ENCODE measurements around the gene ANKH.
"Not testable (repeated sequence)": the region's sequence is repeated elsewhere in the genome, so short reads cannot be mapped to it uniquely, and the experiment has no call there.

The ANKH gene

DNA sequence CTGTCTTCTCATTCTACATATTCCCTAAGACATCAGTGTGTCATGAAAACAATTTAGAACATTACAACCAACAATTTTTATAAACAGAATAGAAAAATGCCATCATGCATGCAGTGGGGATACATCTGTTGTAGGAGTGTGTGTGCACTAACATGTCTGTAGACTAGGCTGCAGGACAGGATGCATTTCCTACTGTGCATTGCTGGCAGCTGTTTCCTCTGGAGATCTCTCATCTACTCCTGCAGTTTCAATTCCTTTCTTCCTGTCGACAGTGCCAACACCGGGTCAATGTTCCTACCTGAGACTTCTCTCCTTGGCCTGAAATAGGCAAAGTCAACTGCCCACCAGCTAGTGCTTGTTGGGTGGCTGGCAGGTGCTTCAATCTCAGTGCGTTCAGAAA, 69.8 kb downstream of the ANKH start:
- Histone ChIP-seq H3K4me1 (ENCODE audit: insufficient read depth, low read length) (no peaks in the 10 kb centered on the region), H3K36me3 (ENCODE audit: insufficient read depth, low read length) (no peaks in the 10 kb centered on the region), H3K4me3 (ENCODE audit: low read depth in 1 of 2, low read length in 2 of 2) (no peak overlapping the region), H3K27me3 (ENCODE audit: control insufficient read depth in 1 of 2, insufficient read depth in 2 of 2, low read length in 2 of 2) (no peaks in the 10 kb centered on the region), H3K9me3 (ENCODE audit: low read length) (no peaks in the 10 kb centered on the region), H3K27ac (ENCODE audit: low read depth, low read length) (no peak overlapping the region), H3K9ac (ENCODE audit: low read length) (no peak overlapping the region)

DNA sequence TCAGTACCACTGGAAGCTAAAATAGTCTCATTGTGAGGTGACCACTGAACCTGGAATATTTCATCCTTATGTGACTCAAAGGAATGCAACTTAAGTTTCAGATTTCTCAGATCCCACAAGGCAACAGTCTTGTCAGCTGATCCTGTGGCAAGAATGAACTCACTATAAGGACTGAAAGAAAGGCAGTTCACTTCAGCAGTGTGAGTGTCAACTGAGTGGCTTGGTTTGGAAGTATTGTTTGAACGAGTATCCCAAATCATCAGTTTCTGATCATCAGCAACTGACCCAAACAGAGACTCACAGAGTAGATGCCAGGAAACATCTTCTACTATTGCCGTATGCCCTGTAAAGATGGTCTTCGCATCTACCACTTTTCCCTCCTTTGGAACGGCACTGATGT, 74.2 kb downstream of the ANKH start:
- H3K4me3 ChIP-seq (ENCODE audit: low read depth in 1 of 2, low read length in 2 of 2); H3K9me3 ChIP-seq (ENCODE audit: low read length); H3K27ac ChIP-seq (ENCODE audit: low read depth, low read length); H3K27me3 ChIP-seq (ENCODE audit: control insufficient read depth in 1 of 2, insufficient read depth in 2 of 2, low read length in 2 of 2); H3K4me1 ChIP-seq (ENCODE audit: insufficient read depth, low read length); H3K36me3 ChIP-seq (ENCODE audit: insufficient read depth, low read length); H3K9ac ChIP-seq (ENCODE audit: low read length): not testable (repeated sequence)

DNA sequence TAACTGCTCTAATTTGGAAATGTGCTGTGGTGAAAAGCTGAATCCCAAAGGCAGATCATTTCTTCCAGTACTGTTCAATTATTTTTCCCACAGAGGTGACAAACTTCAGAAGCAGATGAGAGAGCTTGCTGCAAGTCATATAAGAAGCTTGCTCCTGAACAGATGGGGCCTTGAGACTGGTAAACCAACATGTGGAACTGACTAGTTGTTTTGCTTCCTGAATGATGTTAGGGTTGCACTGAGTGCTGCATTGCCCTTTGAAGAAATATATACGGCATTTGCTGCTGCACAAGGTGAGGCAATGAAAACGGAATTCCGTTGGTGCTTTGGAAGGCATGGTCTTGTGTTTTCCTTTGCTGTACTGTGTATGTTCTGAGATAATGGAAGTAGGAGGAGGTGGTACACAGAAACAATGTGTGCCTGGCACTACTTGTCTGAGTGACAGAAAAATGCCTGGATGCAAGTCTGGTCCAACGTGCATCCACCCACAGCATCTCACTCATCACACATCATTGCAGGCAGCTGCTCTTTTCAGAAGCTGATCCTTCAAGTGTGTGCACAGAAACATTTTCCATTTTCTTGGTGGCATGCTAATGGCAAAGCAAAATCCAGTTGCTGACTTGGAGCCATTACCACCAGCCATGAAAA, 76.9 kb downstream of the ANKH start:
- Histone ChIP-seq H3K27me3 (ENCODE audit: control insufficient read depth in 1 of 2, insufficient read depth in 2 of 2, low read length in 2 of 2) (no peaks in the 10 kb centered on the region), H3K27ac (ENCODE audit: low read depth, low read length) (no peak overlapping the region), H3K9ac (ENCODE audit: low read length) (no peak overlapping the region), H3K36me3 (ENCODE audit: insufficient read depth, low read length) (no peaks in the 10 kb centered on the region), H3K4me3 (ENCODE audit: low read depth in 1 of 2, low read length in 2 of 2) (no peak overlapping the region), H3K4me1 (ENCODE audit: insufficient read depth, low read length) (no peaks in the 10 kb centered on the region), H3K9me3 (ENCODE audit: low read length) (no peaks in the 10 kb centered on the region)

DNA sequence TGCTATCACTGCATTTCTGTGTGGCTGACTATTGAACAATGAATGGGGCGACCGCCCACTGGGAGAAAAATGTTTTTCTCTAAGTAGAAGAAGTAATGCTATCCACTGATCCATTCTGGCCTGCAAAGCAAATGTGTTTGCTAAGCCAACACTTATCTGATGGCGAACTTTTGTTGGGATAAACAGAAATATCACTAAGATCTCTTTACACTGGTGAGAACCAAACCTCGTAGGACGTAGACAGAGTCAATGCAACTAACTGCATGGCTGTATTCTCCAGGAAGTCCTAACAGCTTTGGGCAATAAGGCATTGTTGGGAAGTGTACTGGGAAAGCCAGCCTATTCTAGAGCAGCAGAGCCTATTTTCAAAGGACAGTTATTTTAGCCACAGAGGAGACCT, 77.7 kb downstream of the ANKH start:
- no peaks in the 10 kb centered on the region for H3K27me3 ChIP-seq (ENCODE audit: control insufficient read depth in 1 of 2, insufficient read depth in 2 of 2, low read length in 2 of 2)
- H3K9me3 ChIP-seq (ENCODE audit: low read length): no peaks in the 10 kb centered on the region
- H3K4me1 ChIP-seq (ENCODE audit: insufficient read depth, low read length): no peaks in the 10 kb centered on the region
- no peak overlapping the region for H3K9ac ChIP-seq (ENCODE audit: low read length)
- H3K4me3 ChIP-seq (ENCODE audit: low read depth in 1 of 2, low read length in 2 of 2): no peak overlapping the region
- H3K27ac ChIP-seq (ENCODE audit: low read depth, low read length): no peak overlapping the region
- no peaks in the 10 kb centered on the region for H3K36me3 ChIP-seq (ENCODE audit: insufficient read depth, low read length)

DNA sequence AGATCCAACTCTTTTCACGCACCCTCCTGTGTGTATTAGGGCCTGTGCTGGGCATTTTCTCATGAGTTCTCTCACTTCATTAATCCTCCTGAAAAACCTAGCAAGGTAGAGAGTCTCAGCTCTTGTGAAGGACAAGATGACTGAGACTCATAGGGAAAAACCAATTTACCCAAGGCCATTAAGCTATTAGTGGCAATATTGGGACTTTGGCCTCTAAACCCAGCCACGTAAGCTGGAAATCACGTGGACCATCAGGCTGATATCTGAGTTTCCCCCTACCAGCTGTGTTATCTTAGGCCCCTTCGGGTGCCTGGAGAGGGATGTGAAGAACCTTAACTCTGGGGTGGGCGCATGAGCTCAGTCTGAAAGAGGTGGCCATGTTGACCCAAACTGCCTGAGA, 80.7 kb downstream of the ANKH start:
- no peak overlapping the region for H3K27ac ChIP-seq (ENCODE audit: low read depth, low read length)
- no peaks in the 10 kb centered on the region for H3K27me3 ChIP-seq (ENCODE audit: control insufficient read depth in 1 of 2, insufficient read depth in 2 of 2, low read length in 2 of 2)
- H3K4me1 ChIP-seq (ENCODE audit: insufficient read depth, low read length): no peaks in the 10 kb centered on the region
- H3K36me3 ChIP-seq (ENCODE audit: insufficient read depth, low read length): no peaks in the 10 kb centered on the region
- H3K9me3 ChIP-seq (ENCODE audit: low read length): no peaks in the 10 kb centered on the region
- H3K4me3 ChIP-seq (ENCODE audit: low read depth in 1 of 2, low read length in 2 of 2): no peak overlapping the region
- no peak overlapping the region for H3K9ac ChIP-seq (ENCODE audit: low read length)

DNA sequence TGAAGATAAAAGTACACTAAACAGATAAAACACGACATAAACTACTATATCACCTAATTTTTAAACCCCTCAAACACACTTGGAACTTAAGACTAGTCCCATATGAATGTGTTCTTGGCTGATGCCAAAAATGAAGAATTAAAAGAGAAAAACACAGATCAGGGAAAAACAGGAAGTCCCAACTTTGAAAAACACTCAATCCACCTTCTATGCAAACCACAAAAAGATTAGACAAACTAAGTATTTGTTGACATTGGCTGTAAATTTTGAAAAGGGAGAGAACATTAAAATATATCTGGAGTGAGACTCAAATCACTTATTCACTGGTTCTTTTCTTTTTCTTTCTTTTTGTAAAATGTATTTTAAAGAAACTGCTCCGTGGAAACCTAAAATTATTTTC, 81.4 kb downstream of the ANKH start:
- H3K9me3 ChIP-seq (ENCODE audit: low read length): no peaks in the 10 kb centered on the region
- H3K4me3 ChIP-seq (ENCODE audit: low read depth in 1 of 2, low read length in 2 of 2): no peak overlapping the region
- no peak overlapping the region for H3K9ac ChIP-seq (ENCODE audit: low read length)
- H3K36me3 ChIP-seq (ENCODE audit: insufficient read depth, low read length): no peaks in the 10 kb centered on the region
- H3K4me1 ChIP-seq (ENCODE audit: insufficient read depth, low read length): no peaks in the 10 kb centered on the region
- no peak overlapping the region for H3K27ac ChIP-seq (ENCODE audit: low read depth, low read length)
- no peaks in the 10 kb centered on the region for H3K27me3 ChIP-seq (ENCODE audit: control insufficient read depth in 1 of 2, insufficient read depth in 2 of 2, low read length in 2 of 2)

DNA sequence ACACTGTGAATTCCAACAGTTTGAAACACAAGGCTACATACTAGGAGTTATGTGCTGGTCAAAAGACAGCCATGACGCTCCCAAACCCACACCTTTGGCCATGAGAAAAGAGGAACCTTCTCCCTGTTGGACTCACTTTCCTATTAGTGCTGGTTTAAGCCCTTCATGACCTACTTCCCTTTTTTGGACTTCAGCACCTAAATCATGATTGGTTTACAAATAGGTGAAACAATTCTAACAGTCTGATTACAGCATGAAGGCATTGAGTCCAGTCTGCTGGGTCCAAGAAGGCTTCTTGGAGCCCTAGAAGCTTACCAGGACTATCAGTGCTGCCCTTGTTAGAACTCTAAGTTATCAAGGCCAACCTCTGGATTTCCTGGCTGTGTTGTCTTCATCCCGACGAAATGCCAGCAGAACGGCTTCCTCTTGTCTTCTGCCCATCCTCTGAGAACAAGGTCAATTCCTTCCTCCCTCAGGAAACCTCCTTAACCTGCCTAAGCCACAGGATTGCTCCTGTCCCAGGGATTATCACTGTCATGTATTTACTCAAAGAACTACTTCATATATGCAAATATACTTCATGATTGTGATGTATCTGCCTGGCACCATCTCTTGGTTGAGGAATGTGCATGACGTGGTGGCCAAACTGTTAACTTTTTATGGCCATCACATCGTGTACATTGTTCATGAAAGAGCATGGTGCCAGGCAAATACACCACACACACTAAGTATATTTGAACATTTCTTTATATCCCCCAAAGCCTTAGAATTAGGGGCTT, 83.6 kb downstream of the ANKH start:
- no peaks in the 10 kb centered on the region for H3K4me1 ChIP-seq (ENCODE audit: insufficient read depth, low read length)
- H3K27ac ChIP-seq (ENCODE audit: low read depth, low read length): no peak overlapping the region

DNA sequence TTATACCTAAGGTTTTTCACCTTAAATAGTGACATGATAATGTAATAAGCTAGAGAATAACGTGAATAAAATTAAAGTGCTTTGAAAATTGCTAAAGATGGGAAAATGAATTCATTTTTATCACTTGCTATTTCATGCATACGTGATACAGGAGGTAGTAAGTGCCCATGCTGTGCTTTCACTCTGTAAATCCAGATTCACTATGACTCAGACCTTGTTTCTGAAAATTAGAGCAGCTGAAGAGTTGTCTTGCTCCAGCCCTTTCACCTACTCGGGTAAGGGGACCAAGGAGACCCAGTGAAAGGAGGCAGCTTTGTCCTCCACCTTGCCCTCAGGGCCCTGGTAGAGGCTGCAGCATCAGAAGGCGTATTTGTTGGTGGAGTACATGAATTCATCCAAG, 87.9 kb downstream of the ANKH start:
- Histone ChIP-seq H3K9me3 (ENCODE audit: low read length) (no peaks in the 10 kb centered on the region), H3K4me3 (ENCODE audit: low read depth in 1 of 2, low read length in 2 of 2) (no peak overlapping the region), H3K36me3 (ENCODE audit: insufficient read depth, low read length) (no peaks in the 10 kb centered on the region), H3K27ac (ENCODE audit: low read depth, low read length) (no peak overlapping the region), H3K27me3 (ENCODE audit: control insufficient read depth in 1 of 2, insufficient read depth in 2 of 2, low read length in 2 of 2) (no peaks in the 10 kb centered on the region), H3K9ac (ENCODE audit: low read length) (no peak overlapping the region), H3K4me1 (ENCODE audit: insufficient read depth, low read length) (no peaks in the 10 kb centered on the region)

More for the DNA sequence above, 83.6 kb downstream of the ANKH start:
- H3K4me3 ChIP-seq (ENCODE audit: low read depth in 1 of 2, low read length in 2 of 2): no peak overlapping the region
- H3K9ac ChIP-seq (ENCODE audit: low read length): no peak overlapping the region
- H3K36me3 ChIP-seq (ENCODE audit: insufficient read depth, low read length): no peaks in the 10 kb centered on the region
- no peaks in the 10 kb centered on the region for H3K9me3 ChIP-seq (ENCODE audit: low read length)
- H3K27me3 ChIP-seq (ENCODE audit: control insufficient read depth in 1 of 2, insufficient read depth in 2 of 2, low read length in 2 of 2): no peaks in the 10 kb centered on the region

DNA sequence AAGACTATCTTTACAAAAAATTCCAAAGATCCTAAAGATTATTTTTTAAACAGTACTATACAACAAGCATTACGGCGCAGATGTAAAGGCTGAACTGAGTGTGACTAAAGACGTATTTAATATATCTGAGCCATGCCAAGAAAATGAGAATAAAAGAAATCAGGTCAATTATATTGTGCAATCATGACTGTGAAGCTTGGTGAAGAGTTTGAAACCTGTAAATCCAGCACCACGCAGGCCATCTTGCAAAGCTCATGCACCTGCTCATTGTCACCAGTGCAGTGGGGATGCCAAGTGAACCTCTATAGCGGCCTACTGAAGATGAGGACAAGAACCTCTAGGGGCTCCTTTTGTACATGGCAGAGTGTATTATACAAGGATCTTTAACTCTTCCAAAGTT, 89.0 kb downstream of the ANKH start:
- H3K9ac ChIP-seq (ENCODE audit: low read length): no peak overlapping the region

DNA sequence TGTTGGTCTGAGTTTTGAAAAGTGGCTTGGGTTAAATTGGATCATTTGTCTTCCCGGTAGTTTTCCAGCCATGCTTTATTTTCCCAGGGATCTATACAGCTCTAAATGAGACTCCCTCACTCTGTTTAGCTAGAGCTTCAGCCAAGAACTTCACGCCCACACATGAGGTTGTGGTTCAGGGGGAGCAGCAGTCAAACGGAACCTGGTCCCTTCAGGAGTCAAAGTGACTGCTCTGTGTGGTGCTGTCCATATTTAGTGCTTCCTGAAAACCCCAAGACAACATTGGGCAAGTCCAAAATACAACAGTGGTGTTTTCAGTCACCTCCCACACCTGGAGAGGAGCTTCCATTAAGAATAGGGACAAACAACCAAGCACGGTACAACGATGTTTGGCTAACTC, 90.5 kb downstream of the ANKH start:
- no peak overlapping the region for H3K4me3 ChIP-seq (ENCODE audit: low read depth in 1 of 2, low read length in 2 of 2)
- no peaks in the 10 kb centered on the region for H3K9me3 ChIP-seq (ENCODE audit: low read length)

More for the DNA sequence above, 89.0 kb downstream of the ANKH start:
- Histone ChIP-seq H3K27ac (ENCODE audit: low read depth, low read length) (no peak overlapping the region), H3K27me3 (ENCODE audit: control insufficient read depth in 1 of 2, insufficient read depth in 2 of 2, low read length in 2 of 2) (no peaks in the 10 kb centered on the region), H3K4me1 (ENCODE audit: insufficient read depth, low read length) (peaks cover 3% of the 10 kb centered on the region), H3K36me3 (ENCODE audit: insufficient read depth, low read length) (no peaks in the 10 kb centered on the region), H3K9me3 (ENCODE audit: low read length) (no peaks in the 10 kb centered on the region), H3K4me3 (ENCODE audit: low read depth in 1 of 2, low read length in 2 of 2) (no peak overlapping the region)

DNA sequence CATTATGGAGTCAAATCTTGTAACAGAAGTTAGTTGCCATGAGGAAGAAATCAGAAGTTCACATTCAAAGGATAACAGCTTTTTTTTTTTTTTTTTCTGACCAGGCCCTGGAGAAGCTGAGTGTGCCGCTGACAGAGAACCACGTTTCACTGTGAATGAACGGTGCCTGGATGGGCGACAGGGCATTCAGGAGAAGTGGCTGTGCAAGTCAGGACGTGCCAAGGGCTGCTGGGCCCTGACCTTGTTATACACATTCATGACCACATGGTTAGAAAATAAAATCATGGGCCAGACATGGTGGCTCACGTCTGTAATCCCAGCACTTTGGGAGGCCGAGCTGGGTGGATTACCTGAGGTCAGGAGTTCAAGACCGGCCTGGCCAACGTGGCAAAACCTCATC, 91.6 kb downstream of the ANKH start:
- Histone ChIP-seq H3K27me3 (ENCODE audit: control insufficient read depth in 1 of 2, insufficient read depth in 2 of 2, low read length in 2 of 2) (no peaks in the 10 kb centered on the region), H3K4me1 (ENCODE audit: insufficient read depth, low read length) (peaks cover 6% of the 10 kb centered on the region), H3K27ac (ENCODE audit: low read depth, low read length) (no peak overlapping the region)

More for the DNA sequence above, 90.5 kb downstream of the ANKH start:
- no peak overlapping the region for H3K27ac ChIP-seq (ENCODE audit: low read depth, low read length)
- no peaks in the 10 kb centered on the region for H3K36me3 ChIP-seq (ENCODE audit: insufficient read depth, low read length)
- H3K4me1 ChIP-seq (ENCODE audit: insufficient read depth, low read length): peaks cover 6% of the 10 kb centered on the region
- H3K27me3 ChIP-seq (ENCODE audit: control insufficient read depth in 1 of 2, insufficient read depth in 2 of 2, low read length in 2 of 2): no peaks in the 10 kb centered on the region
- H3K9ac ChIP-seq (ENCODE audit: low read length): no peak overlapping the region

DNA sequence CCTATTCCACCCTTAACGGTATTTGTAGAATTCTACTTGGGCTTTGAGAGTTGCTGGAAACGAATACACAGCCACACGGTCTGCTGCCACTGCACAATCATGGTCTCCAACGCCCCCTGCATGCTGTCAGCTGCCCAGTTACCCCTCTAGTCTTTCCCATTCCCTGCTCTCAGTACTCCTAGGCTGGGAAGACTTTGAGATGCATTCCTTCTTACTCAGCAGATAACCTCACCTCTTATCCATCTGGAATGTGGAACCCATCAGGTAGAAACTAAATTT, 92.8 kb downstream of the ANKH start:
- Histone ChIP-seq H3K36me3 (ENCODE audit: insufficient read depth, low read length) (no peaks in the 10 kb centered on the region), H3K4me3 (ENCODE audit: low read depth in 1 of 2, low read length in 2 of 2) (no peak overlapping the region), H3K9me3 (ENCODE audit: low read length) (no peaks in the 10 kb centered on the region), H3K27ac (ENCODE audit: low read depth, low read length) (no peak overlapping the region), H3K4me1 (ENCODE audit: insufficient read depth, low read length) (peaks cover 6% of the 10 kb centered on the region), H3K27me3 (ENCODE audit: control insufficient read depth in 1 of 2, insufficient read depth in 2 of 2, low read length in 2 of 2) (no peaks in the 10 kb centered on the region), H3K9ac (ENCODE audit: low read length) (no peak overlapping the region)

More for the DNA sequence above, 91.6 kb downstream of the ANKH start:
- Histone ChIP-seq H3K9ac (ENCODE audit: low read length) (no peak overlapping the region), H3K4me3 (ENCODE audit: low read depth in 1 of 2, low read length in 2 of 2) (no peak overlapping the region), H3K9me3 (ENCODE audit: low read length) (no peaks in the 10 kb centered on the region), H3K36me3 (ENCODE audit: insufficient read depth, low read length) (no peaks in the 10 kb centered on the region)
